Vagina (tissue), 2 donors: Measurements from ENCODE around the gene ARHGAP10.

Source experiments
- POLR2A ChIP-seq, 2 donors: fragments of 450-650 bp; IDR thresholded peaks; one replicate each; pipeline ENCODE4 v1.6.1; 2017; ENCODE audit warnings: antibody characterized with exemption in 2 of 2, mild to moderate bottlenecking in 2 of 2, moderate library complexity in 2 of 2
- POLR2AphosphoS5 ChIP-seq, 2 donors: sonication (generic); formaldehyde crosslinking; IDR thresholded peaks; one replicate each; pipeline ENCODE4 v1.9.0; 2017; ENCODE audit warnings: antibody characterized with exemption in 2 of 2, mild to moderate bottlenecking in 2 of 2, low read depth in 1 of 2; ENCODE audit not compliant: insufficient read depth in 1 of 2
- TF ChIP-seq, protein P1 (sequence below), 3 experiments: fragments of 450-650 bp in 2 of 3; fragments of 200-600 bp in 1 of 3; sonication (generic) in 1 of 3; IDR thresholded peaks; one replicate each; pipeline ENCODE4 v1.5.1; 2017 to 2019; ENCODE audit warnings: antibody characterized with exemption in 3 of 3, mild to moderate bottlenecking in 2 of 3, moderate library complexity in 2 of 3

DNA sequence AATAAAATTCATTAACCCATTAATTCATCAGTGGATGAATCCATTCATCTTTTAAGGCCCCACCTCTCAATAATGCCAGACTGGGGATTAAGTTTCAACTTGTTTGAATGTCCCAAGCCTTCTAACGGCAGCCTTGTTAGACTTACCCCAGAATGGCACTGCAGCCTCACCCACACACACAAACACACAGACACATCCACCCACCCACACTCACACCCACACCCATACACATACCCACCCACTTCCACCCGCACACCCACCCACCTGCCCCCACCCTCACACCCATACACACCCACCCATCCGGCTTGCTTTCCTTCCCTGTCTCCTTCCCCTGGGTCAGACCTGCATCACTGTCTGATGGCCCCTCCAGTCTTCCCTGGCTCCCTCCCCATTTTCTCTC is 102.6 kb downstream of the ARHGAP10 start:
- TF ChIP-seq, protein P1, sequence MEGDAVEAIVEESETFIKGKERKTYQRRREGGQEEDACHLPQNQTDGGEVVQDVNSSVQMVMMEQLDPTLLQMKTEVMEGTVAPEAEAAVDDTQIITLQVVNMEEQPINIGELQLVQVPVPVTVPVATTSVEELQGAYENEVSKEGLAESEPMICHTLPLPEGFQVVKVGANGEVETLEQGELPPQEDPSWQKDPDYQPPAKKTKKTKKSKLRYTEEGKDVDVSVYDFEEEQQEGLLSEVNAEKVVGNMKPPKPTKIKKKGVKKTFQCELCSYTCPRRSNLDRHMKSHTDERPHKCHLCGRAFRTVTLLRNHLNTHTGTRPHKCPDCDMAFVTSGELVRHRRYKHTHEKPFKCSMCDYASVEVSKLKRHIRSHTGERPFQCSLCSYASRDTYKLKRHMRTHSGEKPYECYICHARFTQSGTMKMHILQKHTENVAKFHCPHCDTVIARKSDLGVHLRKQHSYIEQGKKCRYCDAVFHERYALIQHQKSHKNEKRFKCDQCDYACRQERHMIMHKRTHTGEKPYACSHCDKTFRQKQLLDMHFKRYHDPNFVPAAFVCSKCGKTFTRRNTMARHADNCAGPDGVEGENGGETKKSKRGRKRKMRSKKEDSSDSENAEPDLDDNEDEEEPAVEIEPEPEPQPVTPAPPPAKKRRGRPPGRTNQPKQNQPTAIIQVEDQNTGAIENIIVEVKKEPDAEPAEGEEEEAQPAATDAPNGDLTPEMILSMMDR (IDR thresholded peaks at IDR 0.05): no peak
- TF ChIP-seq POLR2A (IDR thresholded peaks at IDR 0.05) (no peak), POLR2AphosphoS5 (IDR thresholded peaks at IDR 0.05; ENCODE audit: insufficient read depth in 1 of 2, low read depth in 1 of 2) (no peak)
